Stimulated activated CD8-positive, alpha-beta memory T cell treated with anti-CD3 and anti-CD28 coated beads, Interleukin-2, amount 100 ng/mL, for 48 hours (primary cell): Measurements from ENCODE around the gene TTLL13.
"Not testable (repeated sequence)": the region's sequence is repeated elsewhere in the genome, so short reads cannot be mapped to it uniquely, and the experiment has no call there.

ENCODE experiments used
- DNase-seq, 2 donors: peaks; one replicate each; pipeline ENCODE4 v3.0.0-alpha.2; 2020; ENCODE audit warnings: low read depth in 2 of 2

TTLL13 gene

DNA sequence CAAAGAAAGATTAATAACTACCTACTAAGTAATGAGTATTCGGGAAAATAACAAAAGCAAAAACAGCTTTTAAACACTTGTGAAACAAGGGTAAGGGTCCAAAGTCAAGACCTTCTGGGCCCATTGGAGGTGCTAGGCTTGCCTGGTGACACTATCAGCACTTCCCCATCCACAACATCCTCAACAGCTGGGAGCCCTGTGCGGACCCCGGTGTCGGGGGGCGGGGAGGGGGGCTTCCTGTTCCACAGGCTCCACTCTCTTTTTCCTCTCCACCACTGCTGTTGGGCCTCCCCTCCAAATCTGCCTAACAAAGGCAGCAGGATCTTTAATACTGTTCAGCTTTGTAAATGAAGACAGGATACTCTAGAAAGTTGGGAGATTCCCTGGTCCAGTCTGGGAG, 37.7 kb downstream of the TTLL13 start:
- DNase-seq = no peak

DNA sequence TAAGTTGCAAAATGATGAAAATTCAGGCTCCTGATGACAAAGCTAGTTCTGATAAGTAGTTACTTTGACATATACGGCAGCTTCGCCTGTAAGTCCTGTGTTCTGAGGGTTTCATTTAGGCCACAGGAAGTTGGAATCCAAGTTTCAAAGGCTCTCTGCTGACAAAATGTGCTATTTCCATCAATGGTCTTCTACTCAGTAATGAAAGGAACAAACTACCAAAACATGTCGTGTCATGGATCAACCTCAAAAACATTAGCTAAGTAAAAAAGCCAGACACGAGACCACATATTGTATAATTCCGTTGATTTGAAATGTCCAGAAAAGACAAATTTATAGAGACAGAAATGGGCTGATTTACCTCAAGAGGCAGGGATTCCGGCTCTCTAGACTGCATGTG, 38.6 kb downstream of the TTLL13 start:
- no peak for DNase-seq

DNA sequence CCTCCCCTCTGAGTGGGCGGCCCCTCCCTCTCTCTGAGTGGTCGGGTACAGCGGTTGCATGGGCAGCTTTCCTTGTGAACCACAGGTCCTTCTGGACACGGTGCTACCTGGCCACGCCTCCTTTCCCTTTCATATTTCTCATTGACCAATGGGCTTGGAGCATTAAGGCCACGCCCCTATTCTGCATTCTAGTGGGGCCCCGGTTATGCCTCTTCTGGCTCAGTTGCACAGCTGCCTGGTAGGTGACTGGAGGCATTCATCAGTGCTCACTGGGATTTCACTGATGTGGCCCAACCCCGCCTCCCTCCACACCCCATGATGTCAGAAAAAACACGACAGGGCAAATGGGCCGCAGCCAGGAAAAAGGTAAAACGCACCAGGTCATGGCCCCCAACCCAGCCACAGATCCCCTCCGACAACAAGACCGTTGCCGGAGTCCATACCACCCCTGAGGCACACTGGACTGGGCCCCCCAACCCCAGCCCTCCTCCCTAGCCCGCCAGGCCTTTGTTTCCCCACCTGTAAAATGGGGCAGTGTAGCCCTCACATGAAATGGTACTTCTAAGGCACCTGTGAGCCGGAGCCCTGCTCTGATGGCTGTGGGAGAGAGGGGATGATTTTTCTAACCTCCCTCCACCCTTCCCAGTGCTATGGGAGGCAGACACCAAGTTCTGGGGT, 42.5 kb downstream of the TTLL13 start:
- no peak for DNase-seq

DNA sequence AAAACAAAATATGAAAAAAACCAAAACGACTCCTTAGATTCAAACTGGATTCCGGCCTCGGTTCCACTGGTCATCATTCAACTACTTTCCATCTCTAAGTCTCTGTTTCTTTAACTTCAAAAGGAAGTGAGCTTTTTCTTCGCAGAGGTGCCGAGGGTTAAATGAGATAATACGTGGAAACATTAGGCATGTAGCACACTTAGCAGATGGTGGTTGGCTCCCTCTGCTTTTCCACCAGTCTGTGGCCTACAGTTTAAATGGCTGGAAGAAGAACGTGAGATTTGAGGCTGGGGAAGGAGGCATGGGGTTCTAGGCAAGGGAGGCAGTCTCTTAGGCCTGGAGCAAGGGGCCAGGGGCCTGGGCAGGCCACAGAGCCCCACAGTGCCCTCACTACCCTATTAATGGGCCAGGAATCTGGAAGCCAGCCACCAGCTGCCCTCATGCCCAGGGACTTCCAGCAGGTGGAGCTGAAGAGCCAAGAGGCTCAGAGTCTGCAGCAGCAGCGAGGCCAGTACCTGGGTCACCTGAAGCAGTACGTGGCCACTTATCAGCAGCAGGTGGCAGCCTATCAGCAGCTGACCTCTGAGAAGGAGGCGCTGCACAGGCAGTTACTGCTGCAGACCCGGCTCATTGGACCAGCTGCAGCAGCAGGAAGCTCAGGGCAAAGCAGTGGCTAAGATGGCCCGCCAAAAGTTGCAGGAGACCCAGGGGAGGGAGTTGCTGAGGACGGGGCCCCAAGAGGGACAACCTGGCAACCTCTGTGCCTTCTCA, 43.9 kb downstream of the TTLL13 start:
- peak; percentile 57 to 68 for DNase-seq

DNA sequence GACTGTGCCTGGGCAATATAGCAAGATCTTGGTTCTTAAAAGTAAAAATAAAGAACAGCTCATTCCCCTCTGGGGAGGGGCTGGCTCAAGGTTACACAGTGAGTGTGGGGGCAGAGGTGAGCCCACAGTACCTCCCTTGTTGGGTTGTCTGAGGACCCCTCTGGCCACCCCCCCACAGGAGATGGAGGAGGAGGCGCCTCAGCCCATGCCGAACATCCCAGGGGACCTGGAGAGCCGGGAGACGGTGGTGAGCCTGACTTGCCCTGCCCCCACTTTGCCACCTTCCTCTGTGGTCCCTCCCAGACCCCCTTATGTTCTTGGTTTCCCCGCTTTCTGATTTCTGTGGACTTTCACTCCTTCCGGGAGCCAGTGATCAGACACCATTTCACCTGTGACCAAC, 44.8 kb downstream of the TTLL13 start:
- no peak for DNase-seq

DNA sequence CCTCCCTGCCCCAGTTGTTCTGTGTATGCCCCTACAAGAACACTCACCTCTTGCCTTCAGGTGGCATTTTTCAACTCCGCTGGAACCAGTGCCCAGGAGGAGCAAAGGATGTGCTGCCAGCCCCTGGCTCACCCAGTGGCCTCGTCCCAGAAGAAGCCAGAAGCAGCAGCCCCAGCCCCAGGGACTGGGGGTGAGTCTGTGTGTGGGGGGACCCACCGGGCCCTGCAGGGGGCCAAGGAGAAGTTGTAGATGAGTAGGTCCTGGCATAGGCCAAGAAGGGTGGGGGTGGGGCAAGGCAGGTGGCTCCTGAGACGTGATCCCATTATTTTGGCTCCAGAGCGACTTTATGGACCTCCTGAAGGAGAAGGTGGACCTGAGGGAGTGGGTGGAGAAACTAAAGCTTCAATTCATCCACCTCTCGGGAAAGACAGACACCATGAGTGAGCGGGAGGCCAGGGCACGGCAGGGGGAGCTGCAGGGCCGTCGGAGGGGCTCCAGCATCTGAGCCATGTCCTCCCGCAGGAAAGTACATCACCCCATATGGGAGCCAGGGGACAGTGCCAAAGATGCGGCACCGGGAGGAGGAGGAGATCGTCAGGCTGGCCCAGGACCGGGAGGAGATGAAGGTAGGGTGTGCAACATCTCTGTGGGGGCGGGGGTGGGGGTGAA, 45.4 kb downstream of the TTLL13 start:
- DNase-seq = no peak

DNA sequence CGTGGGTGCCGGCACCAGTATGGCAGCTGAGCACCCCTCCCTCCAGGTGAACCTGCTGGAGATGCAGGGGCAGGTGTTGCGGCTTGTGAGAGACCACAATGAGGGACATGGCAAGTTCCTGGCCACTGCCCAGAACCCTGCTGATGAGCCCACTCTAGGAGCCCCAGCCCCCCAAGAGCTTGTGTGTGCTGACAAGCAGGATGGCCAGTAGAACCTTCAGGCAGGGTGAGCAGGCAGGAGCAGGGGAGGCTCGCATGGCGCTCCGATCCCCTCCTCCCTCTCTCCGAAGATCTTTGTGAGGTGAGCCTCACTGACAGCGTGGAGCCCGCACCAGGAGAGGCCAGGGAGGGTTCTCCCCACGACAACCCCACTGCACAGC, 45.9 kb downstream of the TTLL13 start:
- DNase-seq = no peak

DNA sequence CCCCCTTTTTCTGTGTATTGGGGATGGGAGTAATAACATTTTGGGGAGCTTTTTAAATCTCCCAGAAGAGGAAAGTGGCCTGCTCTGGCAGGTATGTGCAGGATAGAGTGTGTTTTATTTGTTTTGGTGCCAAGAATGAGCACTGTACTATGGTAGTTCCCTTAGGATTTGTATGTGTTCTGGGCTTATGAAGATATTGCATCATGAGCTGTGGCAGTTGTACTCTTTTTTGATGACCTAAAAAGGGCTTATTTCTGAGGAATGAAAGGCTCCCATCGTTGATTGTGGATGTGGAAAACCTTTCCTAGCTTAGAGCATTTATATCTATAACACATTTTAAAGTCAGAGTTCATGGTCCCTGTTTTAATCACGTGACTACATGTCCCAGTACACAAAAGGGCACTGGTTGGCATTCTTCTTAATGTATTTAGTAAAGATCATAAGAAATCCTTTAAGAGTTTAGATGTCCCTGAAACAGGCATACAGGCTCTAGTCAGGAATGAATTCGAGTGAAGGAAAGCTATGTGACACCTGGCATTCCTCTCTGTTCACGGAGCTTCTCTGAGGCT, 47.0 kb downstream of the TTLL13 start:
- not testable (repeated sequence) for DNase-seq

DNA sequence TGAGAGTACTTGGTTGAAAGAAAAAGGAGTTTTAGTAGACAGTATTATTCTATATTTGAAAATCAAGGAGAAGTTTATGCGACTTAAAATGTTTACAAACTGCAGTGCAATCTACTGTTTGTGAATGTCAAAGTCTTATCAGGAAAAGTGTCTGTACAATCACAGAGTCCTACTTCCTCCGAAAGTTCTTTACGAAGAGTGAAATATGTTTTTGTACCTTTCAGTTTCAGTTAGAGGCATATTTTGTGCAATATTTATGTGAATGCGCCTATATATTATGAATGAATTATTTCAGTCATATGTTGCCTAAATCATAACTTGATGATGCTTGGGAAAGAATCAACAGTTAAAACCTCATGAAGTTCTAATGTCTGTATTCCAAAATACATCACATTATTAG, 47.7 kb downstream of the TTLL13 start:
- DNase-seq = no peak

DNA sequence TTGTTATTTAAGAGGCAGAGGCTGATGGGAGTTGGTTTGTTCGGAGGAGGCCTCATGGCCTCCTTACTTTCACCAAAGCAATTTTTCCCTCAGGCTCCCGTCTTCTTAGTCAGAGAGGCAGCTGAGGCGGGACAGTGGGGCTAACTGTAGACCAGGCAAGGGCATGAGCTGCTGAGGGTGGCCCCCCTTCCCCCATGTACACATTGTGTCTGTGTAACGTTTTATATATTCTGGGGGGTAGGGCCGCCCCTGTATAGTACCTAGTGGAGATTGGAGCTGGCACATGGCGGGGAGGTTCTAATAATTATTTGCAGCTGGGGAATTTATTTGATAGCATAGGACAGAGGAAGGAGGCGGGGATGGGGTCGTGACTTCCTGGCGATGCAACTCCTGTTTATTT, 51.2 kb downstream of the TTLL13 start:
- no peak for DNase-seq

DNA sequence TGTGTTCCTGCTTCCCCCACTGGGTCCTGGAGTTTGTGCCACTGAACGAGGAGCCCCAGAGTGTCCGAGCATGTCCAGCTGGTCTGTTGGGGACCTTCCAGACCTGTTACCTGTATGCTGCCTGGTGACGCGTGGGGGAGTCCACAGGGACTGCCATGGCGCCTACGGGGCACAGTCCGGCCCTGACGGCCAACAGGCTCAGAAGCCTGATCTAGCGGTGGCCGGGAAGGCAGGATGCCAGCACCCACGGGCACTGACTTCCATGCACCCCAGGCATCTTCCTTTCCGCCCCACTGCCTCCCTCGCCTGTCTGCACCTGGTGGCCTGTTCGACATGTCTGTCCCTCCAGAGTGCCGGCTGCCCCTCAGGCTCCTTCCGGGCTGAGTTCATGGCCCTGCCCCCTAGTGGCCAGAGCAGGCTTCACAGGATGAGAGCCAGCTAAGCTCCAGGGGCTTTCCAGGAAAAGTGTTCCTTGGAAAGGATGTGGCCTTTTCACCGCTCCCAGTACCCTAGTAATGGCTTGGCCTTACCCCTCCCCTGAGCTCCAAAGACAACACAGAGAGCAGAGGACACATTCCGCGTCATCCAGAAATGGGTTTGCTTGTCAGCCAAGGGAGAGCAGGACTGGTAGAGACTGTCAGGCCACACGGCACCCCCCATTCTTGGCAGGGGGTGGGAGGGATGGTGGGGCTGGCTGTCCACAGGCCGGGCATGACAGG, 51.8 kb downstream of the TTLL13 start:
- peak; percentile 53 to 54 for DNase-seq

DNA sequence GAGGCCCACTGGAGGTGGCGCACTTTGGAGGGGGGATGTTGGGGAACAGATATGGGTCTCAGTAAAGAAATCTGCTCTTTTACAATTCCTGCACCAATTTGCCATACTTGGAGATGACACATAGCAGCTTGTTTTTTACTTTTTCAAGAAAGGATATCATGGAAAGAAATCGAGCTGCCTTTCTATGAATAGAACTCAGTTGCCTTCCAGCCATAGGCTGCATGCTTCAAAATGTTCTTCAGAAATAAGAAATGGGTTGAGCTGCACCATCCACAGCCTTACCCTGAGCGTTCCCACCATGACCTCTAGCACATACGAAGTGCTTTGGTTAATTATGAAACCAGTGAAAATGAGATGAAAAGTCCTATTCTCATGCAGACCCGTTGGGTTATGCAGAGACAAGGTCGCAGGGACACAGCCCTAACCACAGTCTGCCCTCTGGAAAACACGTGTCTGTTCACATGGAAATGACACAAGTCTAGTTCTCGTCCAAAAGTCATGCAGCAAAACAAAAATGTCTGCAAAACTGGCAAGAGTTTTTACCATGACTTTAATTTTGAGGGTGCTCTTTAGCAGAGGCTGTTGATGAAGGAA, 52.4 kb downstream of the TTLL13 start:
- DNase-seq = no peak

DNA sequence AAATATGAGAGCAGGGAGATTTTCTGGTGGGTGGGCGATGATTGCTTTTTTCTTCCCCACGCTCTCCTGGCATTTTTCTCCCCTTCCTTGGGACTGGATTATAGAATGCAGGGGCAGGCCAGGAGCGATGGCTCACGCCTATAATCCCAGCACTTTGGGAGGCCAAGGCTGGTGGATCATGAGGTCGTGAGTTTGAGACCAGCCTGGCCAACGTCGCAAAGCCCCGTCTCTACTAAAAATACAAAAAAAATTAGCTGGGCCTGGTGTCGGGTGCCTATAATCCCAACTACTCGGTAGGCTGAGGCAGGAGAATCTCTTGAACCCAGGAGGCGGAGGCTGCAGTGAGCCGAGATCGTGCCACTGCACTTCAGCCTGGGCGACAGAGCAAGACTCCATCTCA, 56.0 kb downstream of the TTLL13 start:
- not testable (repeated sequence) for DNase-seq

DNA sequence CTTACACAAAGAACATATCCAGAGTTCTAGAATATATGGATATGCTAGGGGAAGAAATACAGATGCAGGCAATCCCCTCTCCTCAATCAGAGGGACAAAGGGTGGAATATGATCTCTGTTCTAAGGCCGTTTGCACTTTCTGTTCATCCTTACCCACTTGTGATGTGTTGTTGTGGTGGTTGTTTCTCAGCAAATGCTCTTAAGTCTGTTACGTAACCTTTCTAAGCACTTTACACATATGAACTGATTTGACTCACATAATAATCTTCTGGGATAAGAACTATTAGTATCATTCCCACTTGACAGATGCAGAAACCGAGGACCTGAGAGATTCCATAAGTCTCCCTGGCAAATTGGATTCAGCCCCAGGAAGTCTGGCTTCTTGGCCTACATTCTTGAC, 56.6 kb downstream of the TTLL13 start:
- no peak for DNase-seq

DNA sequence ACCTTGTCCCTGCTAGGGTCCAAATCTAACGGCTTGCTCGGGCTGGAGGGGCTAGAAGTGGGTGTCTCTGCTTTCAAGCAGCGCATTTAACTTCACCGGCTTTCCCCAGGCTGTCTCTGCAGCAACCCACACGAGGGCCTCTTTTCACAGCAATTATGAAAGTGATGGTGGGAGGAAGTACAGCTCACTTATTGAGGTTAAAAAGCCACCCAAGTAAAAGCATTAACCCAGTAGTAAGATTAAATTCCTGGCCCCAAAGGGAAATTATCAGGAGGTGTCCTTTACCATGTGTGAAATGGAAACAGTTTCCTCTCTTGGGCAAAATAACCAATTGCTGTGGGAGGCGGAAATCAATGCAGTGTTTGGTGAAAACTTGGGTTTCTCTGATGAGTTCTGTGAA, 57.2 kb downstream of the TTLL13 start:
- no peak for DNase-seq

DNA sequence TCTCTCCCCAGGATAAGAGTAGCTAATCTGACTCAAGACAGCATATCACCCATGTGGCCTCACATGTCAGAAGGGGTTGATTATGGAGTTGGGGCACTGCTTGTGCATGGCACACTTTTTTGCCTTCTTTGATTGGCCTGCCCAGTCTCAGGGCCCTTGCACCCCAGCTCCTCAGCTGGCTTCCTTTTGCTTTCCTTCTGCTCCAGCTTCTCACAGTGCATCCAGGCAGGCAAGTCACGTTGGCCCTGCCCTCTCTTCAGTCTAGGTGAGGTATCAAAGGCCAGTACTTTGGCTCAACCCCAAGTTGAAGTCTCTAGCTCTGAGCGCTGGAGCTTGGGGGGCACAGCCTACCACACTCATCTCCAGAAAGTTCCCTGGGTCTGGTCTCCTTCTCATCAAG, 58.3 kb downstream of the TTLL13 start:
- no peak for DNase-seq

DNA sequence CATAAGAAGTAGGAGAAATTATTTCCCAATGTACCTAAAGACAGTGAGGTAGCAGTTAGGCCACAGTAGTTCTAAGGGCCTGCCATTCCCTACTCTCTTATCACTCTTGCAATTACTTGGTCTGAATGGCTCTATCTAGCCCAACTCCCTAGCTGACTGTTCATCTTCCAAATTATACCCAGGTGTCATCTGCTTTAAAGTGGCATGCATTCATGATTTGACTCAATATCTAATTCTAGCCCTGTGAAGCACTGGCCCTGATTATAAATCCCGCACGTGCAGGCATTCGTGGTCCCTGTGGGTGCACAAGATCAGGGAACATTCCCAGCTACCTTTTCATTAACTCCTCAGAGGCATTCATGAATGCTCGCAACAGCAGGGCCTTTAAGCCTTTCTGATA, 59.7 kb downstream of the TTLL13 start:
- DNase-seq = no peak
